HG03135 (cell line): ENCODE measurements around the gene BARX1.
"Not testable (repeated sequence)": the region's sequence is repeated elsewhere in the genome, so short reads cannot be mapped to it uniquely, and the experiment has no call there.

Experiments used
- ATAC-seq: cut with Tn5 transposase; IDR thresholded peaks from one replicate; pipeline ENCODE4 v1.9.1; 2021; ENCODE audit warnings: mild to moderate bottlenecking, moderate library complexity; ENCODE audit not compliant: unreplicated experiment

BARX1 gene

DNA sequence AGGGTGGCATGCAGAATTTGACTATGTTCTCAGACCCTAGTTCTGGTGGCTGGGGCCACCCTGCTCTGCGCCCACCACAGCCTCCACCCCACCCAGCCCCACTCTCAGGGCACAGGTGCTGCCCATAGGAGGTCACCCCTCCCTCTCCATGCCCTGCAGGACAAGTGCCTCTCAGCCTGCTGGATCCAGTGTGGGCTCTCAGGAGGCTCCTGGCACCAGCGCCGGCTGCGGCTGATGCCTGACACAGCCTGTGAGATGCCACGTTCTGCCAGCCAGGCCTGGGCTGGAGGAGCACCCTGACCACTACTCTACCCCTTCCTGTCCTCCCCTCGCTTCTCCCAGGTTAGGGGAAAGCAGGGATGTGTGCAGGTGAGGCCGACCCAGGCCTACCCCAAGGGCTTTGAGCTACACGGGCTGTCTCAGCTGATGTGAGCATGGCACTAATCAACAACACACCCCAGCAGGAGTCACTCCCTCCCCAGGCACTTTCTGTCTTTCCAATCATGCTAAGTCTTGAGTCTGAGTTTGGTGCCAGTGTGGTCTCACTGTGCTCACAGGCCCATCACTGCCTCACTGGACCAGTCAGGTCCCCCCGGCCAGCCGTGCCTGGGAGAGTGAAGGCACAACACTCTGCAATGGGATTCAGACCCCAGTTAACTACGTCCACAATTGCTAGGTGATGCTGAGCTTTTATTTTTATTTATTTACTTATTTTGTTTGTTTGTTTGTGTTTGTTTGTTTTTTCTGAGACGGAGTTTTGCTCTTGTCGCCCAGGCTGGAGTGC lies 12.1 kb upstream of the BARX1 start:
- ATAC-seq, result no peak

DNA sequence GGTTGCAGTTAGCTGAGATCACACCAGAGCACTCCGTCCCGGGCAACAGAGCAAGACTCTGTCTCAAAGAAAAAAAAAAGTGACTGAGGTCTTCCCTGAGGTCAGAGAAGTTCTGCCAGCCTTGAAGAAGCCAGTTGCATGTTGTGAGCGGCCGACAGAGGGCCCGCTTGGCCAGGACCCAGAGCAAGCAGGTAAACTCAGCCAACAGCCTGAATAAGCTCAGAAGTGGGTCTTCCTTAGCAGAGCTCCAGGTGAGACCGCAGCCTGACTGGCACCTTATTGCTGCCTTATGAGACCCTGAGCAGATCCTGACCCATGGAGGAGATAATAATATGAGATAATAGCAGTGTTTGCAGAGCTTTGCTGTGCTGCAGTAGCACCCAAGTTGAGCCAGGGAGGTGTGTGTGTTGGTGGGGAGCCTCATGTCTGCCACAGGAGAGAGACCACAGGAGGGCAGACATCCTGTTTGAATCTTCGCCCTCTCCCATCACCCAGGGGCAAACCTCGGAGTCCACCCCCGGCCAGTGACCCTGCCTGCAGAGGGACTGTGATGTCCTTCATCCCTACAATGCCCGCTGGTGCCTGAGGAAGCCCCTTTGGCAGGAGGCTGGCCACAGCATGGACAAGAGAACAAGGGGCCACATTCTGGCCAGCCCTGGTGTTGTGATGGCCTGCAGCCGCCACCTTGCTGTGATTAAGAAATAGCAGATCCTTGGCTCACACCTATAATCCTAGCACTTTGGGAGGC lies 10.8 kb upstream of the BARX1 start:
- no peak for ATAC-seq

GRCh38 chr9:93964685-93965084 lies 9.5 kb upstream of the BARX1 start:
- no peak for ATAC-seq

DNA sequence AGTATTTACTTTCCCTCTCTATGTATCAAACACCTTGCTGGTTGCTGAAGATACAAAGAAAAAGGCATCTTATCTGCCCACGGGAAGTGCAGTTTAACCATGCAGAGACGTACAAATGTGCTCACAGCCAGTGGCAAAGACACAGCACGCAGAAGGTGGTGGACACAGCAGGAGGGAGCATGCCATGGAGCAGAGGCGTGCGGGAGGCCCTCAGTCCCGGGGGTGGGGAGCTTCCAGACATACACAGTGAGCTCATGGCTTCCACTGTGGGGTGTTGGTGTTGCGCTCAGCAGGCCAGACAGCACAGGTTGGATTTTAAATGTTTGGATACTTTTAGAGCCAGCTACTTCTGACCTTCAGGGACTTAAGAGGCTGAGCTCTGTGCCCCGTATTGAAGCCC lies 8.8 kb upstream of the BARX1 start:
- ATAC-seq, result no peak

DNA sequence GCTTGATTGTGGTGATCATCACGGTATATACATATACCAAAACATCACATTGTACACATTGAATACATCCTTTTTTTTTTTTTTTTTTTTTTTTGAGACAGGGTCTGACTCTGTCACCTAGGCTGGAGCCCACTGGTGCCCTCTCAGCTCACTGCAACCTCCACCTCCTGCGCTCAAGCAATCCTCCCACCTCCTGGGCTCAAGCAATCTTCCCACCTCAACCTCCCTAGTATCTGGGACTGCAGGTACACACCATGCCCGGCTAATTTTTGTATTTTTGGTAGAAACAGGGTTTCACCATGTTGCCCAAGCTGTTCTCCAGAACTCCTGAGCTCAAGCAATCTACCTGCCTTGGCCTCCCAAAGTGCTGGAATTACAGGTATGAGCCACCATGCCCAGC lies 8.3 kb upstream of the BARX1 start:
- ATAC-seq, result not testable (repeated sequence)

DNA sequence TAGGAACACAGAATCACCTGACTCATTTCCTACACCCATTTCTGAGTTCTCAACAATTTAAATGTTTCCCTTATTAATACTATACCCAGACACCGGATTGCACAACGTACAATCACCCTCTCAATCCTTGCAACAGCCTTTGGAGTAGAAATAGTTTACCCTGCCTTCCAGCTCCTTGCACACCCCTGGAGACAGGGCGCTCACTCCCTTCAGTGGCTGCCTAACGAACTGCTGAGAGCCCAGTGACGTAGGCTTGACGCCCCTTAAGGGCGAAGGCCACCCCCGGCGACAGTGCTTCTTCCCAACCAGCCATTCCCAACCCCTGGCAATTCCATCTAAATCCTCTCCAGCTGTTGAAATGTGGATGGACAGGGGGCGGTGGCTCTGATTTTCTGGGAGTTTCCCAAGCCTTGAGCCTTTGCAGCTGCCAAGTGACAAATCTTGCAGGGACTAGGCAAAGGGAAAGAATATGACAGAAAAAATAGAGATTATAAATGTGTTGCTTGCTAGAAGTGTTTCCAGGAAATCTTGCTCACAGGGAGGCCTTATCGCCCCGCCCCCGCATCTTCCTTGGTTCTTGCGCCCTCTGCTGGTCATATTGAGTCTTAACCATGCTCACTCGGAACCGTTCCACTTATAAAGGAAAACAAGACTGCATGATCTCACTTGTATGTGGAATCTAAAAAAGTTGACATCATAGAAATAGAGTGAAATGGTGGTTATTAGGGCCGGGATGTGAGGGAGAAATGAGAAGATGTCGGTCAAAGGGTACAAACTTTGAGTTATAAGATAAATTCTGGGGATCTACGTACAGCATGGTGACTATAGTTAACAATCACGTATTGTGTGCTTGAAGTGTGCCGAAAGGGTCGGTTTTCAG lies 7.6 kb upstream of the BARX1 start:
- no peak for ATAC-seq

DNA sequence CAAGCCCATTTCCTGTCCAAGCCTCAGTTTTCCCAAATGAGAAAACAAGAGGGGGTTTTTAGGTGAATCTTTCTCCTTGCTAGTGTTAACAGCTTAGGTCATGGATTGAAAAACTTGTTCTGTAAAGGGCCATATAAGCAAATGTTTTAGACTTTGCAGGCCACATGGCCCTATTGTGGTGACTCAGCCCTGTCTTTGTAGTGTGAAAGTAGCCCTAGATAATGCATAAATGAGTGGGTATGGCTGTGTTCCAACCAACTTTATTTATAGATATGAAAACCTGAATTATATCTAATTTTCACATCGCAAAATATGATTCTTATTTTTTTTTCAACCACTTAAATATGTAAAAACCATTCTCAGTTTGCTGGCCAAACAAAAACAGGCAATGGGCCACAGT lies 6.9 kb upstream of the BARX1 start:
- ATAC-seq, result no peak

DNA sequence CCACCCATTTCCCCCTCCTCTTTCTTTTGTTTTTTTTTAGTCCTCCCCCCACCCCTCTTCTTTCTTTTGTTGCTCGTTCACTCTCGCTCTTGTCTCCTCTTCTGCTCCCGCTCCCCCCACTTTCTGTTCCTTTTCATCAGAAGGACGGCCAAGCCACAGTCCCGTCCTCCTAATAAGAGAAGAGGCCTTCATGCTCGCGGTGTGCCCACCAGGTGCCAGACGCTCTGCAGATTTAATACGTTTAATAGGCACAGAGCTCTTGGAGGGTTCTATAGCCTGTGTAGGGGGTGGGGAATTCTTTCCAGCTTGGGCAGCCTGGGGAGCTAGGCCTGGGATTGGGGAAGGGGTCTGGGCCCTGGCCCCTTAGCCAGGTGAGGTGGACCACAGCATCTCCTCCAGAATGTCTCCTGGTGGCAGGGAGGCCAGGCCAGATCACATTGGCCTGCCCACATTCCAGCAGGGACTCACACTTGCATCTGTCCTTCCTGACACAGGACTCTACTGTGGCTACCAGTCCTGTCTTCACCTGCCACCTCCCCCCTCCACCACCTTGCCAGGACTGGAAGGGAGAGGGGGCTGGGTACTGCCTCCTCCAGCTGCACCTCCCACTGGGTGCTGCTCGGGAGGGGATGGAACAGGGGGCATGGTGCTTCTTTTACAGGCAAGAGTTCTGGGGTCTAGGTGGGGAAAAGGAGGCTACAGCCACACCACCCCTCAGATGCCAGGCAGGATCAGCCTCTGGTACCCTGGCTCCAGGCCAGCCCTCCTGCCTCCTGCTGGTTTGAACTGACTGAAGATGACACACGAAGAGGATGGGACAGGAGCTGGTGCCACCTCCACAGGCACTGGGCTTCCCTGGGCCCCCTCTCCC lies 6.1 kb upstream of the BARX1 start:
- no peak for ATAC-seq

DNA sequence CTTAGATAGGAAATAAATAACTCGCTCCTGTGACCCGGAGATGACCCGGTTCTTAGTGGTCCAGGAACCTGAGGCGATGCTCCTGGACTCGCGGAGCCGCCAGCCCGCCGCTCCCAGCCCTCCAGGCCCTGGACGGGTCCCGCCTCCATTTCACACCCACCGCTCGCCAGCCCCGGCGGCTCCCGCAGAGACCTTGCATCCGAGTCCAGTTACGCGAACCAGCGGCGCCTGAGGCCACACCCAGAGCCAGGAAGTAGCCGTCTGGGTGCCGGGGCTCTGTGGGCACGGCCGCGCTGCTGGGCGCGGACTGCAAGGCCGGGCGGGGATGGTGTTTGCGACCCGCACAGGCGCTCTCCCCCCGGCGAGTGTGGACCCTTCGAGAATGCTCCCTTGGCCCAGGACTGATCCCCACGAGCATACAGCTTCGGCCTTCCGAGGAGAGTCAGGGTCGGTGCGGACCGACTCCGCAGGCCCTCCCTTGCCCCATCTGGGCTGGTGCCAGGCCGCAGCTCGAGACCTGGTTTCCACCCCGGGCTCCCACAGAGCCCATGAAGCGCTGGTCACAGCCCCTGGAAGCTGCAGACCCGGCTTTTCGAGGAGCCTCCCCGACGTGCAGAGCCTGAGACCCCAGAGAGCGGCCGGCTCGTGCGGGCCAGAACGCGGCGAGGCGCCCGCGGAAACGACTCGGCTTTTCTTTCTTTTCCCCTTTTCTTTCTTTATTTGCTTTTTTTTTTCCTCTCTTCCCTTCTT lies 5.2 kb upstream of the BARX1 start:
- ATAC-seq, result no peak

GRCh38 chr9:93959739-93960154 lies 4.6 kb upstream of the BARX1 start:
- no peak for ATAC-seq

GRCh38 chr9:93958819-93959682 lies 3.9 kb upstream of the BARX1 start:
- no peak for ATAC-seq

- ATAC-seq, result no peak
Measured at GRCh38 chr9:93958121-93958818, 3.1 kb upstream of the BARX1 start.

DNA sequence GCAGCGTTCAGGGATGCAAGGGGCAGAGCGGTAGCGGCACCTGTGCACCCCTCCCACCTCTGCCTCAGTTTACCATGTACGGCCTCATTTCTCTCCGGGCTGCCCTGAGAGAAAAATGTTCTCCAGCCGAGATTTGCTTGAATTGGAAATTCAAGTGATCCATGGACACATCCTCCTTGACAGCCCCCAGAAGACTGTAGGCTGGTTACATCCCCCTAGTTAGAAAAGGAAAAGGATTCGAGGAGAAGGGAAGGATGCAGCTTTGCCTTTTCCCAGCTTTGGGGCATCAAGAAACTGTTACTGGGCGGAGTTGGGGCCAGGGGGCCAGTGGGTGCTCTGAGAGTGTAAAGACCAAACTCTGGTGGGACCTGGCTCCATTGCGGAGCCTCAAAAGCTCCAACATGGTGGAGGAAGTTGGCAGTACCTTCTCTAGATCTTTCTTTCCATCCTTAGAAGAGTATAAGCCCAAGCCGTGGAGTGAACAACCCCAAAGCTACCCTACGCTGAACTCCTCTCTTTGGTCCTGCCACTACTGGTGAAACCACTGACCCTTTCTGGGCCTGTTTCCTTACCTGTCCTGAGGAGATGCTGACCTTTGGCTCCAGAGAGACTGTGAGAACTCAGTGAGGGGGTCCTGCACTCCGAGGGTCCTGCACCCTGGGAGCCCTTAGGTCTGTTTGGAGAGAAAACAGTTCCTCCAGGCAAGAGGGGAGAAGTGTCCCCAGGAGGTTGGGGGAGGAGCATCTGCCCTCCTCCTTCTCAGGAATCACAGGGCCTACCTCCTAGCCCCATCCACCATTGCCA lies 1.0 kb upstream of the BARX1 start:
- ATAC-seq, result no peak

GRCh38 chr9:93954434-93955061 lies 607 bp downstream of the BARX1 start:
- no peak for ATAC-seq

GRCh38 chr9:93953496-93954433 lies 1.4 kb downstream of the BARX1 start:
- no peak for ATAC-seq
